CD14-positive monocyte (primary cell): ENCODE data around the gene PRKAR1B. TPM values are rescaled to one million over a fixed set of nuclear protein-coding genes. Genes with fewer than 3 reads are reported as not detected.
A peak's percentile ranks its signal among the peaks of the same experiment; 100 is the strongest.

Source experiments
- DNase-seq, 3 donors: peaks; one replicate each; pipeline ENCODE4 v3.0.0-alpha.2; 2011 to 2022
- H2AFZ ChIP-seq: 2 replicates; pipeline ENCODE4 v1.6.0; 2012; ENCODE audit warnings: mild to moderate bottlenecking, low read depth, low read length, inconsistent platforms; ENCODE audit not compliant: insufficient read depth, poor library complexity, severe bottlenecking
- H3K27ac ChIP-seq, 2 donors: 1 replicate in 1 of 2; 2 replicates in 1 of 2; pipeline ENCODE4 v1.5.1; 2012 to 2013; ENCODE audit warnings: low read length in 2 of 2, control low read depth in 1 of 2, inconsistent platforms in 1 of 2, low read depth in 1 of 2, mild to moderate bottlenecking in 1 of 2
- H3K27me3 ChIP-seq, 2 donors: one replicate each; pipeline versions ENCODE4 v1.6.0 to v1.6.1; 2011 to 2013; ENCODE audit warnings: low read length in 2 of 2; ENCODE audit not compliant: control insufficient read depth in 2 of 2, insufficient read depth in 2 of 2
- H3K36me3 ChIP-seq, 2 donors: replicated peaks in 1 of 2; 1 replicate in 1 of 2; 2 replicates in 1 of 2; pipeline versions ENCODE4 v1.5.1 to v1.6.1; 2012 to 2013; ENCODE audit warnings: low read length in 2 of 2, control low read depth in 1 of 2, inconsistent platforms in 1 of 2, mild to moderate bottlenecking in 1 of 2; ENCODE audit not compliant: insufficient read depth in 2 of 2, control insufficient read depth in 1 of 2
- H3K4me1 ChIP-seq, 2 donors: 1 replicate in 1 of 2; 2 replicates in 1 of 2; pipeline versions ENCODE4 v1.5.1 to v1.6.1; 2012 to 2013; ENCODE audit warnings: low read length in 2 of 2, control low read depth in 1 of 2, inconsistent platforms in 1 of 2, mild to moderate bottlenecking in 1 of 2, moderate library complexity in 1 of 2; ENCODE audit not compliant: insufficient read depth in 2 of 2, control insufficient read depth in 1 of 2
- H3K4me2 ChIP-seq: replicated peaks from 2 replicates; pipeline ENCODE3; 2012; ENCODE audit warnings: low read length, moderate library complexity, mild to moderate bottlenecking; ENCODE audit not compliant: poor library complexity, severe bottlenecking; ENCODE audit errors: extremely low read depth
- H3K4me3 ChIP-seq, 3 experiments: fragments of 200-600 bp in 1 of 3; sonication (generic) in 1 of 3; replicated peaks in 1 of 3; 1 replicate in 2 of 3; 2 replicates in 1 of 3; pipeline ENCODE4 v1.5.1; 2011 to 2013; ENCODE audit warnings: low read length in 3 of 3, mild to moderate bottlenecking in 3 of 3, control low read depth in 2 of 3, low read depth in 2 of 3, inconsistent platforms in 1 of 3, moderate library complexity in 1 of 3
- H3K79me2 ChIP-seq: 2 replicates; pipeline ENCODE4 v1.6.0; 2012; ENCODE audit warnings: mild to moderate bottlenecking, control low read depth, inconsistent platforms, low read length, moderate library complexity; ENCODE audit not compliant: insufficient read depth
- H3K9ac ChIP-seq: 2 replicates; pipeline ENCODE4 v1.6.0; 2017; ENCODE audit warnings: low read length, mild to moderate bottlenecking; ENCODE audit not compliant: insufficient read depth, poor library complexity, severe bottlenecking
- H3K9me3 ChIP-seq, 2 donors: replicated peaks in 1 of 2; 1 replicate in 1 of 2; 2 replicates in 1 of 2; pipeline versions ENCODE4 v1.5.1 to v1.6.1; 2012 to 2013; ENCODE audit warnings: low read length in 2 of 2, control low read depth in 1 of 2; ENCODE audit not compliant: control insufficient read depth in 1 of 2, insufficient read depth in 1 of 2
- H4K20me1 ChIP-seq: 2 replicates; pipeline ENCODE4 v1.6.0; 2012; ENCODE audit warnings: mild to moderate bottlenecking, low read length, control low read depth, moderate library complexity; ENCODE audit not compliant: insufficient read depth
- H3K27ac Mint-ChIP-seq, 7 donors: one replicate each; pipeline ENCODE4 v1.8.0; 2020; ENCODE audit warnings: mild to moderate bottlenecking in 7 of 7, mixed read lengths in 7 of 7, moderate library complexity in 6 of 7, inconsistent platforms in 2 of 7
- H3K27me3 Mint-ChIP-seq, 3 donors: one replicate each; pipeline ENCODE4 v1.8.0; 2021 to 2022; ENCODE audit warnings: low read depth in 3 of 3, mild to moderate bottlenecking in 3 of 3, mixed read lengths in 3 of 3, moderate library complexity in 3 of 3, inconsistent platforms in 1 of 3
- H3K36me3 Mint-ChIP-seq, 2 donors: one replicate each; pipeline ENCODE4 v1.8.0; 2020; ENCODE audit warnings: mixed read lengths in 2 of 2, inconsistent platforms in 1 of 2, mild to moderate bottlenecking in 1 of 2
- H3K4me1 Mint-ChIP-seq: one replicate; pipeline ENCODE4 v1.8.0; 2020; ENCODE audit warnings: mild to moderate bottlenecking, mixed read lengths
- H3K4me3 Mint-ChIP-seq, 2 donors: one replicate each; pipeline ENCODE4 v1.8.0; 2020; ENCODE audit warnings: mild to moderate bottlenecking in 2 of 2, mixed read lengths in 2 of 2, moderate library complexity in 1 of 2
- H3K9me3 Mint-ChIP-seq, 7 donors: one replicate each; pipeline ENCODE4 v1.8.0; 2020 to 2022; ENCODE audit warnings: mixed read lengths in 7 of 7, mild to moderate bottlenecking in 6 of 7, moderate library complexity in 6 of 7, inconsistent platforms in 2 of 7
- CTCF ChIP-seq: fragments of 200-600 bp; IDR thresholded peaks from one replicate; pipeline ENCODE4 v1.8.0; 2022; ENCODE audit warnings: antibody characterized with exemption, mild to moderate bottlenecking
- WGBS: methylation state at CpG from one replicate; pipeline ENCODE4 v1.1.5; 2013; ENCODE audit warnings: missing lambda C conversion rate; ENCODE audit not compliant: insufficient coverage; 5-methylcytosine and 5-hydroxymethylcytosine counted together
- intact Hi-C, 2 donors: fragments of 100-400 bp; cut with micrococcal nuclease; formaldehyde crosslinking; loops; one replicate each; pipeline versions ENCODE4 v1.15.0 to v1.15.1; 2023
- polyA plus RNA-seq, 3 donors: library from polyadenylated mRNA; depleted of rRNA in 1 of 3; unstranded in 2 of 3; stranded (reverse) in 1 of 3; fragments of 300-500 nt in 2 of 3; fragments of >200 nt in 1 of 3; fragmentation: Illumina TruSeq in 2 of 3; gene quantifications; 1 replicate in 2 of 3; 2 replicates in 1 of 3; pipeline ENCODE4 v1.2.3, GENCODE V29; 2012 to 2021

PRKAR1B gene
- polyA plus RNA-seq, 3 donors: 0.94 to 2.1 (median 1.1) TPM

GRCh38 chr7:523347-524336 is 203.4 kb downstream of the PRKAR1B start:
- no peak for TF ChIP-seq CTCF
- Histone ChIP-seq H3K9ac (no peak overlapping the region), H4K20me1 (no peaks in the 10 kb centered on the region), H3K27me3 (peaks cover 22 to 60% of the 10 kb centered on the region in 2 donors), H3K27ac (no peak overlapping the region), H3K4me1 (peaks cover 6 to 17% of the 10 kb centered on the region in 2 donors), H3K4me2 (no peak overlapping the region), H2AFZ (no peak overlapping the region), H3K9me3 (peaks cover 0 to 9% of the 10 kb centered on the region in 2 donors), H3K79me2 (no peaks in the 10 kb centered on the region), H3K4me3 (no peak overlapping the region), H3K36me3 (no peaks in the 10 kb centered on the region)
- peaks cover 0 to 13% (median 2%) of the 10 kb centered on the region in 7 donors for H3K9me3 Mint-ChIP-seq
- 79% methylated on average over 23 of the region's 28 CpGs for WGBS
- H3K36me3 Mint-ChIP-seq: no peaks in the 10 kb centered on the region
- intact Hi-C loops: no loop called here
- peak overlapping the region in 2 of 7 donors; percentile 8 to 49 for H3K27ac Mint-ChIP-seq
- H3K4me1 Mint-ChIP-seq: peaks cover 2% of the 10 kb centered on the region
- peak overlapping the region in 1 of 2 donors; percentile 81 for H3K4me3 Mint-ChIP-seq
- H3K27me3 Mint-ChIP-seq: peaks cover 48 to 61% (median 55%) of the 10 kb centered on the region in 3 donors
- DNase-seq: no peak

DNA sequence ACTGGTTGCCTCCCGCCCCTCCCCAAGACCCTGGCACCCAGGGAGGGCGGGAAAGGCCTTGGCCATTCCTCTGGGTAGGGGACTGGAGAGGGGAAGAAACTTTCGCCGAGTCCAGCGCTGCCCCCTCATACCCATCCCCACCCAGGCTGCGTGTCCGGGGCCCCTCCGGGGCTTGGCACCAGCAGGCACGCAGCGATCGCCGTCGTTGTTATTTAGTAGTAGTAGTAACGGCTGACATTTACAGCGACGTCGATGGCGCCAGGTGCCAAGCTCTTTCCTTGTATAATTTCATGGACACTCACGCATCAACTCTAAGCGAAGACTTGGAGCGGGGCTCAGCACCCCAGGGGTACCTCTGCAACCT is 204.1 kb downstream of the PRKAR1B start:
- WGBS: 36% methylated on average over 7 of the region's 21 CpGs
- Mint-ChIP-seq H3K9me3 (peaks cover 0 to 16% (median 3%) of the 10 kb centered on the region in 7 donors), H3K27ac (peak overlapping the region in 1 of 7 donors; percentile 8), H3K4me1 (peaks cover 6% of the 10 kb centered on the region), H3K27me3 (peaks cover 52 to 68% (median 60%) of the 10 kb centered on the region in 3 donors), H3K4me3 (peak overlapping the region in 1 of 2 donors; percentile 81), H3K36me3 (no peaks in the 10 kb centered on the region)
- peaks cover 6 to 17% of the 10 kb centered on the region in 2 donors for H3K4me1 ChIP-seq
- H3K9me3 ChIP-seq: peaks cover 0 to 9% of the 10 kb centered on the region in 2 donors
- H3K9ac ChIP-seq: no peak overlapping the region
- peaks cover 25 to 66% of the 10 kb centered on the region in 2 donors for H3K27me3 ChIP-seq
- TF ChIP-seq CTCF: no peak
- no peak for DNase-seq
- H3K36me3 ChIP-seq: no peaks in the 10 kb centered on the region
- no peak overlapping the region for H3K27ac ChIP-seq
- H4K20me1 ChIP-seq: no peaks in the 10 kb centered on the region
- H3K4me2 ChIP-seq: peak overlapping the region; percentile 70
- intact Hi-C loops: no loop called here
- no peaks in the 10 kb centered on the region for H3K79me2 ChIP-seq
- H3K4me3 ChIP-seq: peak overlapping the region in 1 of 3 experiments; percentile 69
- H2AFZ ChIP-seq: no peak overlapping the region
